PC-3 (cell line): ENCODE measurements around the gene LRP2. TPM values are rescaled to one million over a fixed set of nuclear protein-coding genes. Genes with fewer than 3 reads are reported as not detected.

ENCODE experiments used
- ATAC-seq: fragments of 200-7000 bp; cut with Tn5 transposase; 2 replicates; pipeline ENCODE4 v1.9.1; 2020; ENCODE audit warnings: mild to moderate bottlenecking, moderate library complexity
- BruUV-seq: library from RNA; stranded (reverse); fragments of 400-500 nt; replicated peaks from 2 replicates; lab custom pipeline; 2021; lab: Mats Ljungman, UMichigan
- CTCF ChIA-PET: fragments of 300-600 bp; sonication (Branson Sonifier 250); formaldehyde crosslinking; loops from one replicate; lab custom pipeline; 2022; ENCODE audit warnings: antibody characterized with exemption; lab: Charles Lee
- POLR2A ChIA-PET: fragments of 300-600 bp; sonication (Branson Sonifier 250); formaldehyde crosslinking; loops from one replicate; lab custom pipeline; 2022; ENCODE audit warnings: antibody characterized with exemption; ENCODE audit not compliant: unreplicated experiment; lab: Charles Lee
- DNase-seq: peaks from one replicate; pipeline ENCODE4 v3.0.0-alpha.2; 2015
- H2AFZ ChIP-seq: fragments of 300-600 bp; sonication (generic); 2 replicates; pipeline ENCODE4 v1.6.0; 2016; ENCODE audit warnings: antibody characterized with exemption, low read length
- H3F3A ChIP-seq: fragments of 300-600 bp; sonication (generic); one replicate; pipeline ENCODE4 v1.6.0; 2017; ENCODE audit warnings: antibody characterized with exemption, low read length, control low read depth, mild to moderate bottlenecking; ENCODE audit not compliant: unreplicated experiment
- H3K27ac ChIP-seq: fragments of 300-600 bp; sonication (generic); 2 replicates; pipeline ENCODE4 v1.5.1; 2016; ENCODE audit warnings: mild to moderate bottlenecking, low read length
- H3K27me3 ChIP-seq: fragments of 300-600 bp; sonication (generic); 2 replicates; pipeline ENCODE4 v1.6.1; 2016; ENCODE audit warnings: low read length, mixed read lengths
- H3K36me3 ChIP-seq: fragments of 300-600 bp; sonication (generic); 2 replicates; pipeline ENCODE4 v1.6.1; 2016; ENCODE audit warnings: low read depth, mixed run types, low read length, mixed read lengths
- H3K4me1 ChIP-seq: fragments of 300-600 bp; sonication (generic); 2 replicates; pipeline ENCODE4 v1.5.1; 2016; ENCODE audit warnings: low read length; ENCODE audit not compliant: insufficient read depth
- H3K4me2 ChIP-seq: fragments of 300-600 bp; sonication (generic); 2 replicates; pipeline ENCODE4 v1.6.0; 2016; ENCODE audit warnings: low read length
- H3K4me3 ChIP-seq: fragments of 300-600 bp; sonication (generic); 2 replicates; pipeline ENCODE4 v1.5.1; 2016; ENCODE audit warnings: mild to moderate bottlenecking, low read length, mixed read lengths
- H3K79me2 ChIP-seq: fragments of 300-600 bp; sonication (generic); 2 replicates; pipeline ENCODE4 v1.6.1; 2017; ENCODE audit warnings: low read length, mixed read lengths
- H3K9ac ChIP-seq: fragments of 300-600 bp; sonication (generic); 2 replicates; pipeline ENCODE4 v1.6.0; 2016; ENCODE audit warnings: mild to moderate bottlenecking, low read length
- H3K9me2 ChIP-seq: fragments of 300-600 bp; sonication (generic); replicated peaks from 2 replicates; pipeline ENCODE4 v1.6.1; 2016; ENCODE audit warnings: mixed run types, low read length, mixed read lengths
- H3K9me3 ChIP-seq: fragments of 300-600 bp; sonication (generic); 2 replicates; pipeline ENCODE4 v1.6.1; 2016; ENCODE audit warnings: low read length, mixed read lengths
- H4K20me1 ChIP-seq: fragments of 300-600 bp; sonication (generic); 2 replicates; pipeline ENCODE4 v1.6.1; 2016; ENCODE audit warnings: low read length, mixed read lengths
- EZH2 ChIP-seq: fragments of 300-600 bp; sonication (generic); IDR thresholded peaks from one replicate; pipeline ENCODE4 v1.6.1; 2017; ENCODE audit warnings: antibody characterized with exemption, mild to moderate bottlenecking, low read length; ENCODE audit not compliant: unreplicated experiment
- EZH2phosphoT487 ChIP-seq: fragments of 300-600 bp; sonication (generic); IDR thresholded peaks from 2 replicates; pipeline ENCODE4 v1.6.1; 2018; ENCODE audit warnings: mild to moderate bottlenecking, antibody characterized with exemption, low read length, borderline replicate concordance
- intact Hi-C: fragments of 100-400 bp; cut with micrococcal nuclease; formaldehyde crosslinking; loops from 2 replicates; pipeline ENCODE4 v1.9.0; 2023
- total RNA-seq: library from RNA; depleted of rRNA; stranded (reverse); fragments of >200 nt; gene quantifications from 2 replicates; pipeline ENCODE4 v1.2.3, GENCODE V29; 2014
- TF ChIP-seq, protein P1 (sequence below): fragments of 300-600 bp; sonication (generic); conservative IDR thresholded peaks from 2 replicates; pipeline ENCODE4 v1.5.1; 2017; ENCODE audit warnings: antibody characterized with exemption, low read depth, mild to moderate bottlenecking, low read length

LRP2 gene
- total RNA-seq, 1 experiment from 2014 or later: not detected

DNA sequence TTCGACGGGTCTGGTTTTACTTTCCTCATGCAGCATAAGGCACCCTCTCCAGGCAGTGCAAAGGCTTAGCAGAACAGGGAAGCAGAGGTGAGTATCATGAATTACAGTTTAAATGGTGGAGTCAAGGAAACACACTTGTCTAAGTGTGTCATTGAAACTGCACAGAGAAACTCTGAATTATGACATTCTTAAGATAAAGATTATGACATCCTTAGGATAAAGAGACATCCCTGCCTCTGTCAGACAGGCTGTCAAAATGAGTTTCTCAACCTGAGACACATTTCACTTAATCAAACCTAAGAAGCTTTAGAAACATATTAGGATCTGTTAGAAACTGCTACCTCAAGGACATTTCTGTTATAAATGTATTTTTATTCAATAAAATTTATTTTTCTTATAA is 179.8 kb downstream of the LRP2 start:
- no TSS peak for BruUV-seq
- H3K79me2 ChIP-seq: no peaks in the 10 kb centered on the region
- ChIA-PET CTCF (no interaction called here), POLR2A (no interaction called here)
- no peaks in the 10 kb centered on the region for H3F3A ChIP-seq
- H3K27me3 ChIP-seq: peaks cover 8% of the 10 kb centered on the region
- peaks cover 12% of the 10 kb centered on the region for H3K4me1 ChIP-seq
- H3K36me3 ChIP-seq: no peaks in the 10 kb centered on the region
- DNase-seq: no peak
- ATAC-seq: no peak
- TF ChIP-seq, protein P1, sequence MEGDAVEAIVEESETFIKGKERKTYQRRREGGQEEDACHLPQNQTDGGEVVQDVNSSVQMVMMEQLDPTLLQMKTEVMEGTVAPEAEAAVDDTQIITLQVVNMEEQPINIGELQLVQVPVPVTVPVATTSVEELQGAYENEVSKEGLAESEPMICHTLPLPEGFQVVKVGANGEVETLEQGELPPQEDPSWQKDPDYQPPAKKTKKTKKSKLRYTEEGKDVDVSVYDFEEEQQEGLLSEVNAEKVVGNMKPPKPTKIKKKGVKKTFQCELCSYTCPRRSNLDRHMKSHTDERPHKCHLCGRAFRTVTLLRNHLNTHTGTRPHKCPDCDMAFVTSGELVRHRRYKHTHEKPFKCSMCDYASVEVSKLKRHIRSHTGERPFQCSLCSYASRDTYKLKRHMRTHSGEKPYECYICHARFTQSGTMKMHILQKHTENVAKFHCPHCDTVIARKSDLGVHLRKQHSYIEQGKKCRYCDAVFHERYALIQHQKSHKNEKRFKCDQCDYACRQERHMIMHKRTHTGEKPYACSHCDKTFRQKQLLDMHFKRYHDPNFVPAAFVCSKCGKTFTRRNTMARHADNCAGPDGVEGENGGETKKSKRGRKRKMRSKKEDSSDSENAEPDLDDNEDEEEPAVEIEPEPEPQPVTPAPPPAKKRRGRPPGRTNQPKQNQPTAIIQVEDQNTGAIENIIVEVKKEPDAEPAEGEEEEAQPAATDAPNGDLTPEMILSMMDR: no peak
- no peak for TF ChIP-seq EZH2
- TF ChIP-seq EZH2phosphoT487: no peak
- intact Hi-C loops: no loop called here
- H3K4me2 ChIP-seq: no peak overlapping the region
- H3K4me3 ChIP-seq: no peak overlapping the region
- no peaks in the 10 kb centered on the region for H3K9me2 ChIP-seq
- no peaks in the 10 kb centered on the region for H4K20me1 ChIP-seq
- no peak overlapping the region for H2AFZ ChIP-seq
- H3K27ac ChIP-seq: no peak overlapping the region
- H3K9ac ChIP-seq: no peak overlapping the region
- no peaks in the 10 kb centered on the region for H3K9me3 ChIP-seq

GRCh38 chr2:169178804-169179390 is 183.4 kb downstream of the LRP2 start:
- Histone ChIP-seq H3K36me3 (no peaks in the 10 kb centered on the region), H4K20me1 (no peaks in the 10 kb centered on the region), H3K4me3 (no peak overlapping the region), H3K79me2 (no peaks in the 10 kb centered on the region), H3K9ac (no peak overlapping the region), H3F3A (no peaks in the 10 kb centered on the region), H2AFZ (no peak overlapping the region), H3K27ac (no peak overlapping the region), H3K9me3 (no peaks in the 10 kb centered on the region), H3K4me2 (no peak overlapping the region), H3K9me2 (no peaks in the 10 kb centered on the region), H3K4me1 (peaks cover 5% of the 10 kb centered on the region), H3K27me3 (peaks cover 25% of the 10 kb centered on the region)
- no TSS peak for BruUV-seq
- POLR2A ChIA-PET: no interaction called here
- intact Hi-C loops: no loop called here
- TF ChIP-seq EZH2phosphoT487 (no peak), EZH2 (no peak)
- TF ChIP-seq, protein P1: no peak
- ATAC-seq (no peak), DNase-seq (no peak)
- CTCF ChIA-PET: no interaction called here

GRCh38 chr2:169178364-169178763 is 184.0 kb downstream of the LRP2 start:
- Histone ChIP-seq H3K79me2 (no peaks in the 10 kb centered on the region), H2AFZ (no peak overlapping the region), H3K4me3 (no peak overlapping the region), H3F3A (no peaks in the 10 kb centered on the region), H3K36me3 (no peaks in the 10 kb centered on the region), H3K27ac (no peak overlapping the region), H3K9ac (no peak overlapping the region), H3K9me2 (no peaks in the 10 kb centered on the region), H4K20me1 (no peaks in the 10 kb centered on the region), H3K27me3 (peaks cover 25% of the 10 kb centered on the region), H3K4me2 (no peak overlapping the region), H3K9me3 (no peaks in the 10 kb centered on the region), H3K4me1 (no peaks in the 10 kb centered on the region)
- DNase-seq (no peak), ATAC-seq (no peak)
- POLR2A ChIA-PET: no interaction called here
- CTCF ChIA-PET: no interaction called here
- intact Hi-C loops: no loop called here
- TF ChIP-seq EZH2phosphoT487: no peak
- TF ChIP-seq EZH2: no peak
- TF ChIP-seq, protein P1: no peak
- BruUV-seq: no TSS peak
